RWPE2 (cell line): ENCODE data around the gene PPM1E.

Experiments
- ATAC-seq: fragments of 200-7000 bp; cut with Tn5 transposase; 3 replicates; pipeline ENCODE4 v1.9.1; 2021; ENCODE audit warnings: low read depth
- DNase-seq: peaks from one replicate; pipeline ENCODE4 v3.0.0-alpha.2; 2020; ENCODE audit warnings: low spot score
- H3K27ac ChIP-seq: fragments of 450-650 bp; 2 replicates; pipeline ENCODE4 v1.5.1; 2017; ENCODE audit warnings: mild to moderate bottlenecking; ENCODE audit not compliant: poor library complexity, severe bottlenecking
- H3K27me3 ChIP-seq: fragments of 250-450 bp; sonication (Bioruptor Pico); 2 replicates; pipeline ENCODE4 v1.5.1; 2021; ENCODE audit warnings: mild to moderate bottlenecking, moderate library complexity; ENCODE audit not compliant: insufficient read depth, poor library complexity, severe bottlenecking
- H3K36me3 ChIP-seq: fragments of 250-450 bp; sonication (Bioruptor Pico); 2 replicates; pipeline ENCODE4 v1.5.1; 2020; ENCODE audit warnings: low read depth, mild to moderate bottlenecking, moderate library complexity
- H3K4me1 ChIP-seq: fragments of 250-450 bp; sonication (Bioruptor Pico); 2 replicates; pipeline ENCODE4 v1.5.1; 2021; ENCODE audit warnings: mild to moderate bottlenecking, moderate library complexity; ENCODE audit not compliant: insufficient read depth, poor library complexity, severe bottlenecking
- H3K4me3 ChIP-seq: fragments of 250-450 bp; sonication (Bioruptor Pico); 2 replicates; pipeline ENCODE4 v1.5.1; 2021; ENCODE audit warnings: mild to moderate bottlenecking, moderate library complexity; ENCODE audit not compliant: severe bottlenecking
- H3K9me3 ChIP-seq: fragments of 250-450 bp; sonication (Bioruptor Pico); 2 replicates; pipeline ENCODE4 v1.5.1; 2021; ENCODE audit warnings: mild to moderate bottlenecking, moderate library complexity; ENCODE audit not compliant: severe bottlenecking
- CTCF ChIP-seq: fragments of 450-650 bp; IDR thresholded peaks from one replicate; pipeline ENCODE4 v1.5.1; 2017; ENCODE audit warnings: mild to moderate bottlenecking, moderate library complexity; ENCODE audit not compliant: poor library complexity, severe bottlenecking

Gene PPM1E

GRCh38 chr17:58802188-58802587, 46.5 kb downstream of the PPM1E start:
- Histone ChIP-seq H3K27ac (no peak overlapping the region), H3K4me1 (no peaks in the 10 kb centered on the region), H3K9me3 (peaks cover 6% of the 10 kb centered on the region), H3K4me3 (no peak overlapping the region), H3K36me3 (no peaks in the 10 kb centered on the region), H3K27me3 (no peaks in the 10 kb centered on the region)
- no peak for TF ChIP-seq CTCF
- no peak for ATAC-seq
- no peak for DNase-seq

- Histone ChIP-seq H3K27me3 (no peaks in the 10 kb centered on the region), H3K4me3 (no peak overlapping the region), H3K9me3 (peaks cover 6% of the 10 kb centered on the region), H3K27ac (no peak overlapping the region), H3K4me1 (no peaks in the 10 kb centered on the region), H3K36me3 (no peaks in the 10 kb centered on the region)
- ATAC-seq = no peak
- DNase-seq = no peak
- no peak for TF ChIP-seq CTCF
These were observed 50.4 kb downstream of the PPM1E start for GRCh38 chr17:58806046-58806445.

GRCh38 chr17:58808609-58809563, 53.2 kb downstream of the PPM1E start:
- TF ChIP-seq CTCF = no peak
- no peak for ATAC-seq
- Histone ChIP-seq H3K27ac (no peak overlapping the region), H3K36me3 (no peaks in the 10 kb centered on the region), H3K4me1 (no peaks in the 10 kb centered on the region), H3K4me3 (no peak overlapping the region), H3K27me3 (no peaks in the 10 kb centered on the region), H3K9me3 (no peaks in the 10 kb centered on the region)
- DNase-seq = no peak

- no peaks in the 10 kb centered on the region for H3K4me1 ChIP-seq
- H3K27ac ChIP-seq = no peak overlapping the region
- no peak for DNase-seq
- H3K4me3 ChIP-seq = no peak overlapping the region
- H3K9me3 ChIP-seq = no peaks in the 10 kb centered on the region
- H3K27me3 ChIP-seq = no peaks in the 10 kb centered on the region
- no peaks in the 10 kb centered on the region for H3K36me3 ChIP-seq
- no peak for TF ChIP-seq CTCF
- no peak for ATAC-seq
These were observed 53.9 kb downstream of the PPM1E start for GRCh38 chr17:58809564-58809936.

GRCh38 chr17:58811290-58811689, 55.6 kb downstream of the PPM1E start:
- Histone ChIP-seq H3K4me1 (no peaks in the 10 kb centered on the region), H3K27me3 (no peaks in the 10 kb centered on the region), H3K4me3 (no peak overlapping the region), H3K36me3 (no peaks in the 10 kb centered on the region), H3K27ac (no peak overlapping the region), H3K9me3 (no peaks in the 10 kb centered on the region)
- no peak for DNase-seq
- no peak for ATAC-seq
- no peak for TF ChIP-seq CTCF
